Thymus (tissue), 11 donors: Measurements from ENCODE around the gene MATN4. TPM values are rescaled to one million over a fixed set of nuclear protein-coding genes. Genes with fewer than 3 reads are reported as not detected.

Experiments used
- DNase-seq, 9 donors: peaks; one replicate each; pipeline ENCODE4 v3.0.0-alpha.2; 2013; ENCODE audit warnings: low spot score in 9 of 9, low read depth in 6 of 9, missing footprints in 1 of 9
- H3K27ac ChIP-seq, 2 donors: one replicate each; pipeline ENCODE4 v1.5.1; 2013; ENCODE audit warnings: control low read depth in 1 of 2, low read depth in 1 of 2, low read length in 1 of 2, mild to moderate bottlenecking in 1 of 2, moderate library complexity in 1 of 2
- H3K27me3 ChIP-seq, 2 donors: one replicate each; pipeline ENCODE4 v1.5.1; 2013; ENCODE audit warnings: low read length in 1 of 2; ENCODE audit not compliant: control insufficient read depth in 2 of 2, insufficient read depth in 1 of 2
- H3K36me3 ChIP-seq, 2 donors: one replicate each; pipeline ENCODE4 v1.5.1; 2013; ENCODE audit warnings: low read length in 1 of 2, mild to moderate bottlenecking in 1 of 2, moderate library complexity in 1 of 2; ENCODE audit not compliant: control insufficient read depth in 2 of 2, insufficient read depth in 2 of 2
- H3K4me1 ChIP-seq, 2 donors: one replicate each; pipeline ENCODE4 v1.5.1; 2013; ENCODE audit warnings: low read length in 2 of 2; ENCODE audit not compliant: control insufficient read depth in 2 of 2, insufficient read depth in 2 of 2
- H3K4me3 ChIP-seq, 2 donors: one replicate each; pipeline ENCODE4 v1.5.1; 2013; ENCODE audit warnings: low read length in 2 of 2, control low read depth in 1 of 2, mild to moderate bottlenecking in 1 of 2
- H3K9me3 ChIP-seq, 2 donors: one replicate each; pipeline ENCODE4 v1.5.1; 2013; ENCODE audit warnings: low read length in 1 of 2, mild to moderate bottlenecking in 1 of 2; ENCODE audit not compliant: control insufficient read depth in 2 of 2, insufficient read depth in 1 of 2
- WGBS: extraction: QIAGEN DNeasy Blood & Tissue Kit; methylation state at CpG from one replicate; pipeline ENCODE4 v1.1.7; 2013; 5-methylcytosine and 5-hydroxymethylcytosine counted together
- polyA plus RNA-seq: library from polyadenylated mRNA; stranded (reverse); fragments of 200-250 nt; gene quantifications from one replicate; pipeline ENCODE4 v1.2.3, GENCODE V29; 2013
- total RNA-seq: library from RNA; stranded (reverse); fragments of 120-200 nt; gene quantifications from one replicate; pipeline ENCODE4 v1.2.4, GENCODE V29; 2013
- donor health status: healthy.

The MATN4 gene
- total and polyA plus RNA-seq, 2 donors: 0.14 TPM

- H3K4me3 ChIP-seq: no peak overlapping the region
- H3K9me3 ChIP-seq: peaks cover 0 to 4% of the 10 kb centered on the region in 2 donors
- no peaks in the 10 kb centered on the region for H3K36me3 ChIP-seq
- H3K4me1 ChIP-seq: no peaks in the 10 kb centered on the region
- peaks cover 15 to 80% of the 10 kb centered on the region in 2 donors for H3K27me3 ChIP-seq
- no peak for DNase-seq
- WGBS: 73% methylated on average over 3 of the region's 3 CpGs
- H3K27ac ChIP-seq: no peak overlapping the region
Measured at GRCh38 chr20:45309075-45309474, 976 bp upstream of the MATN4 start.

- WGBS: 47% methylated on average over 16 of the region's 16 CpGs
- Histone ChIP-seq H3K4me3 (no peak overlapping the region), H3K27me3 (peaks cover 13 to 71% of the 10 kb centered on the region in 2 donors), H3K27ac (no peak overlapping the region), H3K9me3 (peaks cover 0 to 4% of the 10 kb centered on the region in 2 donors), H3K36me3 (no peaks in the 10 kb centered on the region), H3K4me1 (no peaks in the 10 kb centered on the region)
- DNase-seq: no peak
Measured at GRCh38 chr20:45307076-45307640, 941 bp downstream of the MATN4 start.

GRCh38 chr20:45306431-45306982 is 1.6 kb downstream of the MATN4 start, which contains the start of gene RBPJL:
Gene RBPJL (plus strand): TSS chr20:45306840. CDS start chr20:45306923, 83 bp downstream.
- Histone ChIP-seq H3K36me3 (no peaks in the 10 kb centered on the region), H3K9me3 (peaks cover 0 to 4% of the 10 kb centered on the region in 2 donors), H3K4me1 (no peaks in the 10 kb centered on the region), H3K4me3 (no peak within 1 kb of the TSS), H3K27ac (no peak within 1 kb of the TSS), H3K27me3 (peaks cover 13 to 65% of the 10 kb centered on the region in 2 donors)
- 27% methylated on average over 41 of the region's 41 CpGs for WGBS
- peak in 2 of 9 donors; percentile 35 to 37 for DNase-seq

- H3K27ac ChIP-seq: no peak overlapping the region
- H3K9me3 ChIP-seq: peaks cover 0 to 4% of the 10 kb centered on the region in 2 donors
- no peaks in the 10 kb centered on the region for H3K36me3 ChIP-seq
- H3K4me1 ChIP-seq: no peaks in the 10 kb centered on the region
- H3K4me3 ChIP-seq: no peak overlapping the region
- no peak for DNase-seq
- 68% methylated on average over 4 of the region's 4 CpGs for WGBS
- H3K27me3 ChIP-seq: peaks cover 13 to 62% of the 10 kb centered on the region in 2 donors
Measured at GRCh38 chr20:45305262-45305661, 2.8 kb downstream of the MATN4 start.

- DNase-seq: no peak
- peaks cover 0 to 4% of the 10 kb centered on the region in 2 donors for H3K9me3 ChIP-seq
- H3K4me3 ChIP-seq: no peak overlapping the region
- H3K4me1 ChIP-seq: no peaks in the 10 kb centered on the region
- no peak overlapping the region for H3K27ac ChIP-seq
- peaks cover 13 to 60% of the 10 kb centered on the region in 2 donors for H3K27me3 ChIP-seq
- no peaks in the 10 kb centered on the region for H3K36me3 ChIP-seq
- WGBS: 73% methylated on average over 43 of the region's 43 CpGs
Measured at GRCh38 chr20:45304464-45304999, 3.6 kb downstream of the MATN4 start.

- WGBS: 53% methylated on average over 47 of the region's 47 CpGs
- H3K27ac ChIP-seq: no peak overlapping the region
- H3K36me3 ChIP-seq: no peaks in the 10 kb centered on the region
- H3K4me1 ChIP-seq: no peaks in the 10 kb centered on the region
- DNase-seq: no peak
- no peak overlapping the region for H3K4me3 ChIP-seq
- H3K27me3 ChIP-seq: peaks cover 13 to 55% of the 10 kb centered on the region in 2 donors
- H3K9me3 ChIP-seq: peaks cover 0 to 4% of the 10 kb centered on the region in 2 donors
Measured at GRCh38 chr20:45303586-45304463, 4.3 kb downstream of the MATN4 start.

- H3K4me3 ChIP-seq: no peak overlapping the region
- H3K27me3 ChIP-seq: peaks cover 12 to 38% of the 10 kb centered on the region in 2 donors
- peaks cover 0 to 4% of the 10 kb centered on the region in 2 donors for H3K9me3 ChIP-seq
- no peaks in the 10 kb centered on the region for H3K4me1 ChIP-seq
- no peak for DNase-seq
- no peak overlapping the region for H3K27ac ChIP-seq
- 92% methylated on average over 5 of the region's 5 CpGs for WGBS
- H3K36me3 ChIP-seq: no peaks in the 10 kb centered on the region
Measured at GRCh38 chr20:45301824-45302271, 6.3 kb downstream of the MATN4 start.

- 53% methylated on average over 4 of the region's 4 CpGs for WGBS
- peaks cover 9 to 29% of the 10 kb centered on the region in 2 donors for H3K27me3 ChIP-seq
- no peak for DNase-seq
Measured at GRCh38 chr20:45300961-45301360, 7.1 kb downstream of the MATN4 start.

More at GRCh38 chr20:45300961-45301360, 7.1 kb downstream of the MATN4 start:
- no peaks in the 10 kb centered on the region for H3K9me3 ChIP-seq
- no peak overlapping the region for H3K27ac ChIP-seq
- H3K4me1 ChIP-seq: no peaks in the 10 kb centered on the region
- no peaks in the 10 kb centered on the region for H3K36me3 ChIP-seq
- no peak overlapping the region for H3K4me3 ChIP-seq
